Measurements from ENCODE around the gene LRP2.

The LRP2 gene

DNA sequence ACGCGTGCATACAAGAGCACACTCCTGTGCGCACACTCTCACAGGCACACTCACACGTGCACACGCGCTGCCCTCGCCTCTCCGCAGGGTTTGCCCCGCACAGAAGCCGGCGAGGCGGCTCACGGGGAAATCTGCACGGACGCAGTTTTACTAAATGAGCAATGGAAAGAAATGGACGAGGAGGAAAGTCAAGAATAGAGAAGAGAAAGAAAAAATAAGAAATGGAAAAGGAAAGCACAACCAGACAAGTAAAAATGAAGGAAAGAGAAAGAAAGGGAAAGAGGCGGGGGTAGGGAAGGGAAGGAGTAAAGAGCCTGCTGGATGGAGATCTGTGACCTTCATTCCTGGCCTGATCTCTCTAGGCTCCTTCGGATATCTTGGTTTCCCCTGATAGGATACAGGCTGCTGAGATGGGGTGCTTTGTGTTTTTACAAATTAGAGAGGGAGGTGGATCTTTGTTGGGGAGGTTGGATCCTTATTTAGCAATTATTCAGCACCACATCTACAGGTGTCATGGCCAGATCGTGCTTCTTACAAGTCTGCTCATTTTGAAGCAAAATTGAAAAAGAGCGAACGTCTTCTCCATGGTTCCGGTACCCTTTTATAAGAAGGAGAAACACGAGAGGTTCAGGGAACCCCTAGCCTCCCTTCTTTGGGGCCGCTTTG is 693 bp upstream of the LRP2 start:
- H3K4me3 ChIP-seq (ENCODE audit: low read length), result peak overlapping the region; percentile 43
- TF ChIP-seq, protein P1, sequence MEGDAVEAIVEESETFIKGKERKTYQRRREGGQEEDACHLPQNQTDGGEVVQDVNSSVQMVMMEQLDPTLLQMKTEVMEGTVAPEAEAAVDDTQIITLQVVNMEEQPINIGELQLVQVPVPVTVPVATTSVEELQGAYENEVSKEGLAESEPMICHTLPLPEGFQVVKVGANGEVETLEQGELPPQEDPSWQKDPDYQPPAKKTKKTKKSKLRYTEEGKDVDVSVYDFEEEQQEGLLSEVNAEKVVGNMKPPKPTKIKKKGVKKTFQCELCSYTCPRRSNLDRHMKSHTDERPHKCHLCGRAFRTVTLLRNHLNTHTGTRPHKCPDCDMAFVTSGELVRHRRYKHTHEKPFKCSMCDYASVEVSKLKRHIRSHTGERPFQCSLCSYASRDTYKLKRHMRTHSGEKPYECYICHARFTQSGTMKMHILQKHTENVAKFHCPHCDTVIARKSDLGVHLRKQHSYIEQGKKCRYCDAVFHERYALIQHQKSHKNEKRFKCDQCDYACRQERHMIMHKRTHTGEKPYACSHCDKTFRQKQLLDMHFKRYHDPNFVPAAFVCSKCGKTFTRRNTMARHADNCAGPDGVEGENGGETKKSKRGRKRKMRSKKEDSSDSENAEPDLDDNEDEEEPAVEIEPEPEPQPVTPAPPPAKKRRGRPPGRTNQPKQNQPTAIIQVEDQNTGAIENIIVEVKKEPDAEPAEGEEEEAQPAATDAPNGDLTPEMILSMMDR (conservative IDR thresholded peaks at IDR 0.05; ENCODE audit: low read length), result no peak
- no peak for DNase-seq (ENCODE audit: low read depth)

DNA sequence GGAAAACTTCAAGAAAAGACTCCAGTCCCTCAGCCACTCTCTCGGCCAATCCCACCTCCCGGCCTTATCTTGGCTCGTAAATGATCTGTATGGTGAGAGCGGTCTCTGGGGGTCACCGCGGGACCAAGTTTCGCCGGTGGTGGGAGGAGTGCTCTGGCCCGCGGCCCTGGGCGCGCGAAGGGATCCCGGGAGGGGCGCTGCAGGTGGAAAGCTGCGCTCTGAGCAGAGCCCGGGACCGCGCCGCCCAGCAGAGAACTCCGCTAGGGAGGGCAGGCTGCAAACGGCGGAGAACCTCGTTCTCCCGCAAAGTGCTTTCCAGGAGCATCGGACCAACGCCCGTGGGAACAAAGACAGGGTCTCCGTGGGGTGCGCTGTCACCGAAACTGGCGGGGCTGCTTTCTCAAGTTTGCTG is 622 bp downstream of the LRP2 start:
- TF ChIP-seq, protein P1 (conservative IDR thresholded peaks at IDR 0.05; ENCODE audit: low read length), result no peak
- H3K4me3 ChIP-seq (ENCODE audit: low read length), result peak overlapping the region; percentile 20
- no peak for DNase-seq (ENCODE audit: low read depth)

DNA sequence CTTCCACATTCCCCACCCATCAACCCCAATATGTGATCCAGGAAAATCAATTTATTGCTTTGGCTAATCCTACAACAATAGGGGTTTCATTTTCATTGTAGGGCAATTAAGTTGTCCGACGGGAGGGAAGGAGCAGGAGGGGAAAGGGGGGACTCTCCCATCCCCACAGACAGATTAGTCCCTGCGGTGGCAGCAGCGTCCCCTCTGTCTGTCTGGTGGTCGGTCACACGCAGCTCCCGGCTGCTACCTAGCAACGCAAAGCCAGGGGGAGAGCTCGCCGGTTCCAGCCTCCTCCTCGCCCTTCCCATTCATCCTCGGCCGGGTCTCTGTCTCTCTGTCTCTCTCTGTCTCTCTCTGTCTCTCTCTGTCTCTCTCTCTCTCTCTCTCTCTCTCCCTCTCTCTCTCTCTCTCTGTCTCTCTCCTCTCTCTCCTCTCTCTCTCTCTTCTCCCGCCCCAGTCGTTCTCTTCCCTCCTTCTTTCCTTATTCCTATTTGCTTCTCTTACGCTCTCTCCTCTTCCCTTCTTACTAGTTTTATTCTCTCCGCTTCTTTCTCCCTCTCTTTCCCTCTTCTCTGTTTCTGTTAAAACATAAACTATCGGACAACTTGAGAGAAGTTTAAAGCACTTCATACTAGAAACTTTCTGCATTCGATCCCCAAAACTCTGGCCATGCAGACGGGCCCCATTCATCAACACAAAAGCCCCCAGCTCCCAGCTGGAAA is 1.2 kb downstream of the LRP2 start:
- peak overlapping the region; percentile 27 for H3K4me3 ChIP-seq (ENCODE audit: low read length)
- no peak for DNase-seq (ENCODE audit: low read depth)
- TF ChIP-seq, protein P1 (conservative IDR thresholded peaks at IDR 0.05; ENCODE audit: low read length), result no peak

DNA sequence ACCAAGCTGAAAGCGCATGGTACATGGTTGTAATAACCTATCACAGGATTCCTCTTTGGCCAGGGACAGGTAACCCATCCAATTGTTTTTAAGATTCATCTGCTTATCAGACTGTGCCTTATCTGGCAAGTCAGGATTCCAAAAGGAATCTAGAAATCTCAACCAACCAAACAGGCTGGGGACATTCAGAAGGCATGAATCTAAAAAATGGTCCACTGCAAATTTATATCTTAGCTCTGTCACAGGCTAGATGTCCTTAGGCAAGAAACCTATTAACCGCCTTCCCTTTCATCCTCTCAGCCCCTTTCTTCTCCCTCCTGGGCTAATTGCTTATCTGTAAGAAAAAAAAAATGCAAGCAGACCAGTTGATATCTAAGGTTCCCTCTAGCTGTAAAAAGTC is 4.3 kb downstream of the LRP2 start:
- no peak for DNase-seq (ENCODE audit: low read depth)
- TF ChIP-seq, protein P1 (conservative IDR thresholded peaks at IDR 0.05; ENCODE audit: low read length), result no peak
- no peak overlapping the region for H3K4me3 ChIP-seq (ENCODE audit: low read length)

DNA sequence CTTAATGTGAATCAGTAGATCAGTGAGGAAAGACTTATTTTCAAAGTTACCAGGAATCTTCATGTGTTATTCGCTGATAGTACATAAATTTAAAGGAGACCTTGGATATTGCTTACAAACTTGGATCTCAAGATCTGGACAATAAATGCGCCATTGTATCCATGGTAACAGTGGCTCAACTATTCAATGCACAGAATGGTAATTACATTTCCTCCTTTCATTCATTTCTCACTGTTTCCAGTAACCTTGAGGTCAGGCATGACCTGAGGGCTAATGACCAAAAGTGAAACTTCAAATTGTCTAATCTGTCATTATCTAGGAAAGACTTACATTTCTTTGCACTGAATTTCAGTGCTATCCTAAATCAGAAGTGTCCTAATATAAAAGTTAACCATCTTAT is 8.1 kb downstream of the LRP2 start:
- TF ChIP-seq, protein P1 (conservative IDR thresholded peaks at IDR 0.05; ENCODE audit: low read length), result no peak
- no peak for DNase-seq (ENCODE audit: low read depth)
- no peak overlapping the region for H3K4me3 ChIP-seq (ENCODE audit: low read length)

DNA sequence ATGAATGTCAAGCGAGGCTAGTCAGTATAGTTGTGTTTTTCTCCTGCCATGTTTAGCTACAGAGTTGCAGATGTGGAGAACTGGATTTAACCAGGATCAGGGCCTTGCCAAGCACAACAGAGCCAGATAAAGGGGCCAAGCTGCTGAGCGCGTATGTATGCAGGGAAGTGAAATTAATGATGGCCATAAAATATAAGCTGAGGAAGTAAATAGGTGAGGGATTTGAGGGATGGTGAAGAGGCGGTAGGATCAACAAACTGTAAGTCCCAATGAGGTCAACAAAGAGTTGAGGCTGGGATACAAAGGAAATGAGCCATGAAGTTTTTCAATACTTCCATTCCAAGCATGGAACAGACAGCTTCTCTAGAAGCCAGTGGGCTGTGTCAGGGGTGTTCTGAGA is 10.6 kb downstream of the LRP2 start:
- DNase-seq (ENCODE audit: low read depth), result no peak
- TF ChIP-seq, protein P1 (conservative IDR thresholded peaks at IDR 0.05; ENCODE audit: low read length), result no peak
- H3K4me3 ChIP-seq (ENCODE audit: low read length), result no peak overlapping the region

DNA sequence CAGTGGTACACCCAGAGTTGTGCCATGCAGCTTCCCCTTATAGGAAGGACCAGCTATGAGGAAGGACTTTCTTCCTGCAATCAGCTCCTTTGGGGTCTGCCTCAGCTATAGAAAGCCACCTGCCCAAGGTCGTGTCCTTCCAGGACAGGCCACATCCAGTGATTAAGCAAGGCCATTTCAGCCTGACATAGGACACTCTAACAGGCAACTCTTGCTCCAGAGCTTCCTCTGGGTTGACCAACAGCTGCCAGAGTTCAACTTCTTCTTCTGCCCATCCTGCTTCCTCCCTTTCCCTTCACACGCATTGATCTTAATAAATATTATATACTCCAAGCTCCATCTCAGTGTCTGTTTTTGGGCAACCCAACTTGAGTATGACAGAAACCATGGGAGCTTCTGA is 12.8 kb downstream of the LRP2 start:
- TF ChIP-seq, protein P1 (conservative IDR thresholded peaks at IDR 0.05; ENCODE audit: low read length), result no peak
- no peak for DNase-seq (ENCODE audit: low read depth)
- no peak overlapping the region for H3K4me3 ChIP-seq (ENCODE audit: low read length)

Measured in AG10803 (cell line).